Left lung (tissue), 10 donors: ENCODE results near the gene RRBP1. TPM values are rescaled to one million over a fixed set of nuclear protein-coding genes. Genes with fewer than 3 reads are reported as not detected.
A peak's percentile ranks its signal among the peaks of the same experiment; 100 is the strongest.

Experiments used
- ATAC-seq: fragments of 200-7000 bp; cut with Tn5 transposase; one replicate; pipeline ENCODE4 v1.9.1; 2020; ENCODE audit warnings: moderate library complexity
- DNase-seq, 4 donors: peaks; one replicate each; pipeline ENCODE4 v3.0.0-alpha.2; 2013 to 2020
- H3K27ac ChIP-seq, 2 donors: fragments of 200-600 bp; sonication (generic) in 1 of 2; one replicate each; pipeline versions ENCODE4 v1.5.0 to v1.8.0; 2020 to 2021
- H3K27me3 ChIP-seq, 2 donors: fragments of 200-600 bp; sonication (generic) in 1 of 2; one replicate each; pipeline versions ENCODE4 v1.5.0 to v1.8.0; 2020 to 2021
- H3K36me3 ChIP-seq, 2 donors: fragments of 200-600 bp; sonication (generic) in 1 of 2; one replicate each; pipeline versions ENCODE4 v1.5.0 to v1.8.0; 2020 to 2021
- H3K4me1 ChIP-seq, 2 donors: fragments of 200-600 bp; one replicate each; pipeline ENCODE4 v1.8.0; 2021
- H3K4me3 ChIP-seq, 2 donors: fragments of 200-600 bp; sonication (generic) in 1 of 2; one replicate each; pipeline versions ENCODE4 v1.5.0 to v1.8.0; 2020 to 2021; ENCODE audit warnings: mild to moderate bottlenecking in 1 of 2
- H3K9me3 ChIP-seq, 2 donors: fragments of 200-600 bp; sonication (generic) in 1 of 2; one replicate each; pipeline versions ENCODE4 v1.5.0 to v1.8.0; 2020 to 2021
- intact Hi-C, 2 donors: fragments of 100-400 bp; cut with DNase I; formaldehyde crosslinking; loops; one replicate each; pipeline versions ENCODE4 v1.11.2 to v1.14.2; 2022
- polyA plus RNA-seq, 6 donors: library from polyadenylated mRNA; unstranded; fragments of 120-200 nt; gene quantifications; one replicate each; pipeline ENCODE4 v1.2.1, GENCODE V29; 2013; ENCODE audit not compliant: insufficient read length in 6 of 6
- total RNA-seq, 2 donors: library from RNA; stranded (reverse); fragmentation: NEBNext Ultra II Directional; extraction: Animal tissue kit (Norgen Biotek cat#: 25700); gene quantifications; one replicate each; pipeline ENCODE4 v1.2.1, GENCODE V29; 2021
- TF ChIP-seq, protein P1 (sequence below), 2 donors: fragments of 200-600 bp; sonication (generic) in 1 of 2; IDR thresholded peaks; one replicate each; pipeline versions ENCODE4 v1.5.0 to v1.8.0; 2021; ENCODE audit warnings: antibody characterized with exemption in 2 of 2
- donor health status: DM: no; HTN: yes; CAD: no.
- donor health status: DM: no; HTN: no; CAD: no.

RRBP1 gene
- total and polyA plus RNA-seq, 8 donors = 110 to 263 (median 131) TPM

DNA sequence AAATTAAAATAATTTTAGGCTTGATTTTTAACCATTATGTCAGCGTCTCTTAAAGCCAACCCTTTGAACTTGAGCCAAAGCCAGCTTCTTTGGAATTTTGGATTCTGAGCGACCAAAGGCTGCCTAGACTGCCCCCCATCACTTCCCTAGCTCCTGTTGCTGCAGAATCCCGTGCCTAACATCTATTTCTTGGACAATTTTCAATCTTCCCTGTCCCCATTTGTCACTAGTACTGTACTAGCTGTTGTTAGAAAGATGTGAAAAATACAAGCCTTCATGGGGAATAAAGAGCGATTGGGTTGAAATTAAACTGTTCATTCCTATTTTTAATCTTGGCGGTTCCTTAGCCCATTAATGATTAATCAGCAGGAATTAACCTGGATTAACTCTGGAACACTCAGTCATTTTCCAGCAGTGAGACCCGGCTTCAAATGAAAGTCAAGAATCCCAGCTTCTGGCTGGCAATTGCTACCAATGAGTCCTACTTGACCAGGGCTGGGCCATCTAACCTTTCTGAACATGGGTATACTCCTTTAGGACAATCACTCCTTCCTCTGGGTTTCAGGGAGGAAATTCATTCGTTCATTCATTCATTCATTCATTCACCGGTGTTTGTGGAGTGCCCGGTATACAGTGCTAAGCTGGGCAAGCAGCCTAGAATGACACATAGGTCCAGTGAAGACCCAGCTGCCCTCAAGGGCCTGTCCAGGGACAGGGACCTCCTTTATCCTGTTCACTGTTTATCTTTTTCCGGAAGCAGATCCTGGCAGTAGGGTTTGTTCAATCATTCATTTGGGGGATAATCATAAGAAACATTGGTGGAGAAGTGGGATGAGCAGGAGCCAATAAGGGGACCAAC, 1.4 kb upstream of the RRBP1 start:
- H3K4me1 ChIP-seq = peaks cover 10 to 29% of the 10 kb centered on the region in 2 donors
- DNase-seq = no peak
- TF ChIP-seq, protein P1, sequence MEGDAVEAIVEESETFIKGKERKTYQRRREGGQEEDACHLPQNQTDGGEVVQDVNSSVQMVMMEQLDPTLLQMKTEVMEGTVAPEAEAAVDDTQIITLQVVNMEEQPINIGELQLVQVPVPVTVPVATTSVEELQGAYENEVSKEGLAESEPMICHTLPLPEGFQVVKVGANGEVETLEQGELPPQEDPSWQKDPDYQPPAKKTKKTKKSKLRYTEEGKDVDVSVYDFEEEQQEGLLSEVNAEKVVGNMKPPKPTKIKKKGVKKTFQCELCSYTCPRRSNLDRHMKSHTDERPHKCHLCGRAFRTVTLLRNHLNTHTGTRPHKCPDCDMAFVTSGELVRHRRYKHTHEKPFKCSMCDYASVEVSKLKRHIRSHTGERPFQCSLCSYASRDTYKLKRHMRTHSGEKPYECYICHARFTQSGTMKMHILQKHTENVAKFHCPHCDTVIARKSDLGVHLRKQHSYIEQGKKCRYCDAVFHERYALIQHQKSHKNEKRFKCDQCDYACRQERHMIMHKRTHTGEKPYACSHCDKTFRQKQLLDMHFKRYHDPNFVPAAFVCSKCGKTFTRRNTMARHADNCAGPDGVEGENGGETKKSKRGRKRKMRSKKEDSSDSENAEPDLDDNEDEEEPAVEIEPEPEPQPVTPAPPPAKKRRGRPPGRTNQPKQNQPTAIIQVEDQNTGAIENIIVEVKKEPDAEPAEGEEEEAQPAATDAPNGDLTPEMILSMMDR (IDR thresholded peaks at IDR 0.05) = no peak
- H3K36me3 ChIP-seq = peaks cover 0 to 7% of the 10 kb centered on the region in 2 donors
- H3K27ac ChIP-seq = no peak overlapping the region
- no peaks in the 10 kb centered on the region for H3K27me3 ChIP-seq
- no peak for ATAC-seq
- no peak overlapping the region for H3K4me3 ChIP-seq
- intact Hi-C loops = loop anchor here in 1 of 2 donors (10.0 kb wide), 1 partner anchor 141 kb away; no protein-coding TSS in a partner anchor
- no peaks in the 10 kb centered on the region for H3K9me3 ChIP-seq

DNA sequence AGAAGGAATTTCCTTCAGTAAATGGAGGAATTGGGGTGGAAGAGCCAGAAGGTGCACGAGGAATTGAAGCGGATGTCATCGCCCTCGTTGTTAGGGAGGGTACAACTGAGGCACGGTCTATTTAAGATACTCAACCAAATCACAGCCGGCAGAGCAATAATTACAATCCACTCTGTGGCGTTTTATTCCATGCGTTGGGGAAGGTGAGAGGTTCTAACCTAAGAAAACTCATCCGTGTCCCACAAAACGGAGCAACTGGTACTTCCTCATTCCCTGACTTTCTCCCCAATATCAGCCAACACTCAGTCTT, 802 bp upstream of the RRBP1 start:
- TF ChIP-seq, protein P1 (IDR thresholded peaks at IDR 0.05) = no peak
- intact Hi-C loops = loop anchor here in 1 of 2 donors (10.0 kb wide), 1 partner anchor 142 kb away; no protein-coding TSS in a partner anchor

DNA sequence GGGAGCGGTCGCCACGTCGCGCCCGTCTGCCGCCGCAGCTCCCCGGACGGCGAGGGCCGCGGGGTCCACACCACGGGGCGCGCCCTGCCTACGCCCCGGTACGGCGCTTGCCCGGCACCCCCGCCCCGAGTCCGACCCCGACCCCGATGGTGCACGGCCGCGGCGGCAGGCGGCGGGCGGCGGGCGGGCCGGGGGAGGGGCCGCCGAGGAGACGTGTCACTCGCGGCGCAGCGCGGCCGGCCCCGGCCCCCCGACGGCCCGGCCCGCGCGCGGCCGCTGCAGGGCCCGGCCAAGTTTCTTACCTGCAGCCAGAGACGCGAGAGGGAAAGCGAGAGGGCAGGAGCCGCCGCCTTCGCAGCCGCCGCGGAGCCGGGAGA, 328 bp downstream of the RRBP1 start:
- peaks cover 10 to 39% of the 10 kb centered on the region in 2 donors for H3K4me1 ChIP-seq
- ATAC-seq = peak; percentile 0
- peak overlapping the region; percentile 94 to 97 for H3K27ac ChIP-seq
- H3K36me3 ChIP-seq = peaks cover 0 to 20% of the 10 kb centered on the region in 2 donors
- no peaks in the 10 kb centered on the region for H3K27me3 ChIP-seq
- intact Hi-C loops = loop anchor here in 1 of 2 donors (10.0 kb wide), 1 partner anchor 143 kb away; no protein-coding TSS in a partner anchor
- TF ChIP-seq, protein P1 (IDR thresholded peaks at IDR 0.05) = no peak
- no peaks in the 10 kb centered on the region for H3K9me3 ChIP-seq
- H3K4me3 ChIP-seq = peak overlapping the region; percentile 62 to 73
- DNase-seq = no peak

More for the DNA sequence above, 802 bp upstream of the RRBP1 start:
- DNase-seq = no peak
- ATAC-seq = no peak
- H3K27me3 ChIP-seq = no peaks in the 10 kb centered on the region
- H3K27ac ChIP-seq = peak overlapping the region; percentile 60 to 97
- H3K36me3 ChIP-seq = peaks cover 0 to 13% of the 10 kb centered on the region in 2 donors
- peaks cover 10 to 30% of the 10 kb centered on the region in 2 donors for H3K4me1 ChIP-seq
- peak overlapping the region in 1 of 2 donors; percentile 73 for H3K4me3 ChIP-seq
- H3K9me3 ChIP-seq = no peaks in the 10 kb centered on the region

DNA sequence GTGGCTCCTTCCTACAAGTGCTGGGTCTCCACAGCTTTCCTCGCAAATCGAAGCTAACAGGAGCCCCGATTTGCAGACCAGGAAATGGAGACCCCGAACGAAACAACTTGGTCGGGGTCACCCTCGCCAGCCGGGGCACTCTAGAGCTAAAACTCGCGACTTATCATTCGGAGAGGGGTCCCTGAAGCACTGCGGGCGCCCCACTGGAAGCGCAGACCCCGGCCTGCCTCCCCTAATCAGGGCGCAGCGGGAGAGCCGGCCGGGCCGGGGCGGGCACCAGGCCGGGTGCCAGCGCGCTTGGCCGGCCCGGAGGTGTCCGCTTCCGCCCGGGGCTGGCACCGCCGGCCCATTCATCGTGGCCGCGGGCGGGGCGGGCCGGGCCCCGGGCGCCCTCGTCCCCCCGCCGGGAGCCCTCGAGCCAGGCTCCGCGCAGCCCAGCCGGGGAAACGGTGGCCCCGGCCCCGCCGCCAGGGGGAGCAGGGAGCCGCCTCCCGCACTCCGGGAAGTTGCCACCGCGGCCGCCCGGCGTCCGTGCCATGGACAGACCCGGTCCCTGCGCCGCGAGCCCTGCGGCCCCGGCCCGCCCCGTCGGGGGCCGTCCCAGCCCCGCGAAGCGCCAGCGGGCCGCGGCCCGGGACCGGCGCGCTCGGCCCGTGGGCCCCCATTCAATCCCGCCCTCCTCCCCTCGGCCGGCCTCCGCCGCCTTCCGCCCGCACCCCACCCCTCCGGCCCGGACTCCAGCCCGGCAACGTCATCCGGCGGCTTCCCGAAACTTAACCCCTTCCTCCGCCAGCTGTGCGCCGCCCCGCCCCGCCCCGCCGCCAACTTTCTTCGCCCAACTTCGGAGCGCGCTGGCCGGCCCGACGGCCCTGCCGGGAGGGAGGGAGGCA, 961 bp downstream of the RRBP1 start:
- H3K9me3 ChIP-seq = no peaks in the 10 kb centered on the region
- peak; percentile 39 for ATAC-seq

More for the DNA sequence above, 961 bp downstream of the RRBP1 start:
- H3K27me3 ChIP-seq = no peaks in the 10 kb centered on the region
- peak overlapping the region; percentile 62 to 73 for H3K4me3 ChIP-seq
- intact Hi-C loops = loop anchor here in 1 of 2 donors (10.0 kb wide), 1 partner anchor 144 kb away; no protein-coding TSS in a partner anchor
- DNase-seq = peak; percentile 77 to 98 (median 85)
- TF ChIP-seq, protein P1 (IDR thresholded peaks at IDR 0.05) = peak; percentile 46 to 70
- H3K4me1 ChIP-seq = peaks cover 10 to 45% of the 10 kb centered on the region in 2 donors
- peak overlapping the region; percentile 94 to 97 for H3K27ac ChIP-seq
- H3K36me3 ChIP-seq = peaks cover 0 to 25% of the 10 kb centered on the region in 2 donors
